ENCODE results near the gene HUS1. TPM values are rescaled to one million over a fixed set of nuclear protein-coding genes. Genes with fewer than 3 reads are reported as not detected.

Gene HUS1
- total RNA-seq, 1 donor from 2014 or later, result 19.7 TPM

GRCh38 chr7:47915616-47915976, 63.8 kb downstream of the HUS1 start:
- no peak for TF ChIP-seq CTCF (IDR thresholded peaks at IDR 0.05; ENCODE audit: insufficient read depth, low read length, severe bottlenecking)
- Histone ChIP-seq H3K27me3 (ENCODE audit: control insufficient read depth, insufficient read depth, low read length) (no peaks in the 10 kb centered on the region), H3K36me3 (ENCODE audit: control insufficient read depth, insufficient read depth, low read length) (no peaks in the 10 kb centered on the region), H3K4me3 (ENCODE audit: low read depth, low read length) (no peak overlapping the region)
- FAIRE-seq (no peak), DNase-seq (ENCODE audit: low read depth) (no peak)

- Histone ChIP-seq H3K27me3 (ENCODE audit: control insufficient read depth, insufficient read depth, low read length) (no peaks in the 10 kb centered on the region), H3K4me3 (ENCODE audit: low read depth, low read length) (no peak overlapping the region), H3K36me3 (ENCODE audit: control insufficient read depth, insufficient read depth, low read length) (no peaks in the 10 kb centered on the region)
- no peak for FAIRE-seq
- no peak for TF ChIP-seq CTCF (IDR thresholded peaks at IDR 0.05; ENCODE audit: insufficient read depth, low read length, severe bottlenecking)
- no peak for DNase-seq (ENCODE audit: low read depth)
Observed at GRCh38 chr7:47914717-47915615, 64.4 kb downstream of the HUS1 start.

Other genes starting within 250 kb of the HUS1 start
- gene PKD1L1, start 31.1 kb downstream of the HUS1 start, total RNA-seq, result under 0.01 and 0.26 TPM in 2 replicates
- 0.51 and 0.79 TPM in 2 replicates for gene SUN3, start 49.5 kb upstream of the HUS1 start, total RNA-seq
- 0.53 and 2.4 TPM in 2 replicates for gene C7orf57, start 55.9 kb upstream of the HUS1 start, total RNA-seq
- gene UPP1, start 109.7 kb upstream of the HUS1 start, total RNA-seq, result 762 and 1,034 TPM in 2 replicates
- gene ABCA13, start 191.8 kb upstream of the HUS1 start, total RNA-seq, result 0.79 and 1.2 TPM in 2 replicates

Measured in bronchial epithelial cell (primary cell).